NT2/D1 (cell line): ENCODE results near the gene CHRND.
"Not testable (repeated sequence)": the region's sequence is repeated elsewhere in the genome, so short reads cannot be mapped to it uniquely, and the experiment has no call there.

Source experiments
- SUZ12 ChIP-seq: IDR thresholded peaks from 2 replicates; pipeline ENCODE4 v1.6.1; 2011; ENCODE audit not compliant: insufficient read length, insufficient read depth; ENCODE audit errors: extremely low read depth
- ZNF274 ChIP-seq: IDR thresholded peaks from 2 replicates; pipeline ENCODE4 v1.6.1; 2011; ENCODE audit warnings: mild to moderate bottlenecking, low read depth, low read length

DNA sequence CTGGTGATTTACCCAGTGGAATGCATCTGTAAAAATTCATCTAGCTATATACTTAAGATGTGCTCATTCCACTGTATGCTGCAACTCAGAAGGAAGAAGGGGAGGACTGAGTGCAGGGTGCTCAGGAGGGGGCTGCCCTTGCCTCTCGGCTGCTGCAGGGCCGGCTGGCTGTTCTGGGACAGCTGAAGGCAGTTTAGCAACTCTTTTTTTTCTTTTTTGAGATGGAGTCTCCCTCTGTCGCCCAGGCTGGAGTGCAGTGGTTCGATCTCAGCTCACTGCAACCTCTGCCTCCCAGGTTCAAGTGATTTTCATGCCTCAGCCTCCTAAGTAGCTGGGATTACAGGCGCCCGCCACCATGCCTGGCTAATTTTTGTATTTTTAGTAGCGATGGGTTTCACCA is 6.9 kb downstream of the CHRND start:
- TF ChIP-seq SUZ12, ZNF274: not testable (repeated sequence)
